T-cell (primary cell): ENCODE measurements around the gene MPV17. TPM values are rescaled to one million over a fixed set of nuclear protein-coding genes. Genes with fewer than 3 reads are reported as not detected.

ENCODE experiments used
- ATAC-seq, 4 experiments: fragments of 200-7000 bp in 3 of 4; fragments of 150-1000 bp in 1 of 4; cut with Tn5 transposase; replicated peaks in 1 of 4; 1 replicate in 3 of 4; 2 replicates in 1 of 4; pipeline ENCODE4 v1.10.0; 2021; ENCODE audit warnings: moderate library complexity in 3 of 4, mild to moderate bottlenecking in 2 of 4, moderate number of reproducible peaks in 1 of 4
- CTCF ChIA-PET, 2 donors: fragments of 300-600 bp; sonication (Branson Sonifier 250); formaldehyde crosslinking; loops; one replicate each; lab custom pipeline; 2022; ENCODE audit warnings: antibody characterized with exemption in 2 of 2; lab: Charles Lee
- POLR2A ChIA-PET, 2 donors: fragments of 300-600 bp; sonication (Branson Sonifier 250); formaldehyde crosslinking; loops; one replicate each; lab custom pipeline; 2022; ENCODE audit warnings: antibody characterized with exemption in 2 of 2; lab: Charles Lee
- DNase-seq, 35 experiments: peaks; one replicate each; pipeline versions ENCODE4 v3.0.0 to v3.0.0-alpha.2; 2013 to 2023
- H3K27ac ChIP-seq: one replicate; pipeline ENCODE4 v1.5.1; 2013; ENCODE audit warnings: low read length
- H3K27me3 ChIP-seq, 2 experiments: replicated peaks in 1 of 2; 1 replicate in 1 of 2; 2 replicates in 1 of 2; pipeline versions ENCODE4 v1.6.1 to v1.7.0; 2013; ENCODE audit warnings: low read length in 1 of 2, mixed read lengths in 1 of 2; ENCODE audit not compliant: control insufficient read depth in 2 of 2, insufficient read depth in 2 of 2; ENCODE audit errors: extremely low read depth in 1 of 2
- H3K36me3 ChIP-seq, 2 donors: 1 replicate in 1 of 2; 2 replicates in 1 of 2; pipeline versions ENCODE4 v1.6.1 to v1.7.0; 2013; ENCODE audit warnings: low read length in 1 of 2; ENCODE audit not compliant: control insufficient read depth in 2 of 2, insufficient read depth in 1 of 2; ENCODE audit errors: extremely low read depth in 1 of 2
- H3K4me1 ChIP-seq, 2 experiments: 1 replicate in 1 of 2; 2 replicates in 1 of 2; pipeline versions ENCODE4 v1.6.1 to v1.7.0; 2013; ENCODE audit warnings: low read length in 2 of 2, mixed read lengths in 1 of 2; ENCODE audit not compliant: insufficient read depth in 2 of 2, control insufficient read depth in 1 of 2; ENCODE audit errors: extremely low read depth in 1 of 2
- H3K4me3 ChIP-seq, 2 donors: 1 replicate in 1 of 2; 2 replicates in 1 of 2; pipeline versions ENCODE4 v1.5.1 to v1.7.0; 2013; ENCODE audit warnings: mild to moderate bottlenecking in 2 of 2, low read length in 1 of 2, moderate library complexity in 1 of 2; ENCODE audit not compliant: control insufficient read depth in 1 of 2; ENCODE audit errors: extremely low read depth in 1 of 2
- H3K9me3 ChIP-seq: 2 replicates; pipeline ENCODE4 v1.7.0; 2013
- H3K27ac Mint-ChIP-seq, 2 donors: one replicate each; pipeline ENCODE4 v1.8.0; 2020 to 2021; ENCODE audit warnings: mild to moderate bottlenecking in 2 of 2, mixed read lengths in 2 of 2
- H3K27me3 Mint-ChIP-seq, 2 donors: one replicate each; pipeline ENCODE4 v1.8.0; 2021 to 2022; ENCODE audit warnings: mixed read lengths in 2 of 2
- H3K36me3 Mint-ChIP-seq: one replicate; pipeline ENCODE4 v1.8.0; 2021; ENCODE audit warnings: mixed read lengths
- H3K4me1 Mint-ChIP-seq, 3 donors: one replicate each; pipeline ENCODE4 v1.8.0; 2020 to 2022; ENCODE audit warnings: mixed read lengths in 3 of 3, mild to moderate bottlenecking in 1 of 3
- H3K4me3 Mint-ChIP-seq, 3 donors: one replicate each; pipeline ENCODE4 v1.8.0; 2020 to 2022; ENCODE audit warnings: mild to moderate bottlenecking in 3 of 3, mixed read lengths in 3 of 3, moderate library complexity in 3 of 3
- H3K9me3 Mint-ChIP-seq, 3 donors: one replicate each; pipeline ENCODE4 v1.8.0; 2020 to 2022; ENCODE audit warnings: mixed read lengths in 3 of 3
- WGBS: methylation state at CpG from one replicate; pipeline ENCODE4 v1.1.5; 2013; ENCODE audit warnings: missing lambda C conversion rate; ENCODE audit not compliant: insufficient coverage; 5-methylcytosine and 5-hydroxymethylcytosine counted together
- total RNA-seq, 35 experiments: library from RNA in 6 of 35; stranded (reverse) in 6 of 35; fragments of 120-200 nt in 1 of 35; gene quantifications; one replicate each; pipeline versions ENCODE4 v1.2.1 to v1.2.4 and lab custom pipeline; 2013 to 2026

The MPV17 gene
- total RNA-seq, 5 donors from 2014 or later (not counting 1 experiment from before 2014, with no cell fraction given), result 64.5 to 99.1 (median 93.6) TPM

GRCh38 chr2:27284996-27285395 is 37.9 kb downstream of the MPV17 start:
- Histone ChIP-seq H3K36me3 (no peaks in the 10 kb centered on the region), H3K27me3 (peaks cover 2 to 25% of the 10 kb centered on the region in 2 experiments), H3K9me3 (no peaks in the 10 kb centered on the region), H3K27ac (no peak overlapping the region), H3K4me1 (no peaks in the 10 kb centered on the region), H3K4me3 (no peak overlapping the region)
- no CpG with 5 or more reads among the region's 1 CpG for WGBS
- ATAC-seq (no peak), DNase-seq (no peak)
- ChIA-PET POLR2A (no interaction called here), CTCF (interaction anchor here (0.6 kb wide), 3 partner anchors 13 to 120 kb away, joined by 3 to 7 read pairs (median 4); no protein-coding TSS in a partner anchor)
- Mint-ChIP-seq H3K27ac (no peak overlapping the region), H3K36me3 (no peaks in the 10 kb centered on the region), H3K27me3 (peaks cover 14 to 29% of the 10 kb centered on the region in 2 donors), H3K9me3 (no peaks in the 10 kb centered on the region), H3K4me3 (no peak overlapping the region), H3K4me1 (peaks cover under 1 to 2% (median 1%) of the 10 kb centered on the region in 3 donors)

GRCh38 chr2:27282892-27283291 is 40.0 kb downstream of the MPV17 start:
- H3K9me3 Mint-ChIP-seq, result no peaks in the 10 kb centered on the region
- no peaks in the 10 kb centered on the region for H3K9me3 ChIP-seq
- peaks cover 2 to 6% (median 2%) of the 10 kb centered on the region in 3 donors for H3K4me1 Mint-ChIP-seq
- CTCF ChIA-PET, result interaction anchor here (1.0 to 1.1 kb wide), 2 partner anchors 321 kb away, joined by 3 read pairs; no protein-coding TSS in a partner anchor
- peaks cover 0 to 2% of the 10 kb centered on the region in 2 experiments for H3K4me1 ChIP-seq
- ATAC-seq, result no peak
- no peaks in the 10 kb centered on the region for H3K36me3 ChIP-seq
- peaks cover 2 to 28% of the 10 kb centered on the region in 2 experiments for H3K27me3 ChIP-seq
- no peak for DNase-seq
- WGBS, result 71% methylated on average over 4 of the region's 5 CpGs
- H3K4me3 ChIP-seq, result no peak overlapping the region
- H3K27ac ChIP-seq, result no peak overlapping the region
- POLR2A ChIA-PET, result no interaction called here
- no peaks in the 10 kb centered on the region for H3K36me3 Mint-ChIP-seq
- peaks cover 21 to 33% of the 10 kb centered on the region in 2 donors for H3K27me3 Mint-ChIP-seq
- H3K4me3 Mint-ChIP-seq, result no peak overlapping the region
- H3K27ac Mint-ChIP-seq, result no peak overlapping the region

- Mint-ChIP-seq H3K4me1 (peaks cover 2 to 6% (median 2%) of the 10 kb centered on the region in 3 donors), H3K4me3 (no peak within 1 kb of the TSS), H3K36me3 (no peaks in the 10 kb centered on the region), H3K27ac (no peak within 1 kb of the TSS), H3K9me3 (no peaks in the 10 kb centered on the region), H3K27me3 (peaks cover 25 to 37% of the 10 kb centered on the region in 2 donors)
- Histone ChIP-seq H3K27me3 (peaks cover 2 to 30% of the 10 kb centered on the region in 2 experiments), H3K27ac (no peak within 1 kb of the TSS), H3K4me1 (peaks cover 0 to 2% of the 10 kb centered on the region in 2 experiments), H3K9me3 (no peaks in the 10 kb centered on the region), H3K36me3 (no peaks in the 10 kb centered on the region), H3K4me3 (no peak within 1 kb of the TSS)
- ChIA-PET POLR2A (no interaction called here), CTCF (interaction anchor here (0.6 to 1.0 kb wide), 2 partner anchors 11 to 320 kb away, joined by 3 read pairs; no protein-coding TSS in a partner anchor)
- WGBS, result 81% methylated on average over 4 of the region's 5 CpGs
- ATAC-seq, result no peak
- DNase-seq, result no peak
These were observed 40.9 kb downstream of the MPV17 start, which contains the start of gene TRIM54 for GRCh38 chr2:27281855-27282559. TRIM54 (plus strand) TSS chr2:27282429; CDS start chr2:27282732, 303 bp downstream.

- Histone ChIP-seq H3K36me3 (no peaks in the 10 kb centered on the region), H3K4me3 (no peak overlapping the region), H3K27ac (no peak overlapping the region), H3K27me3 (peaks cover 2 to 30% of the 10 kb centered on the region in 2 experiments), H3K9me3 (no peaks in the 10 kb centered on the region), H3K4me1 (peaks cover 0 to 2% of the 10 kb centered on the region in 2 experiments)
- Mint-ChIP-seq H3K4me1 (peaks cover 2 to 6% (median 2%) of the 10 kb centered on the region in 3 donors), H3K27ac (no peak overlapping the region), H3K4me3 (no peak overlapping the region), H3K36me3 (no peaks in the 10 kb centered on the region), H3K9me3 (no peaks in the 10 kb centered on the region), H3K27me3 (peaks cover 27 to 36% of the 10 kb centered on the region in 2 donors)
- DNase-seq, result no peak
- WGBS, result 50% methylated on average over 2 of the region's 3 CpGs
- no peak for ATAC-seq
- POLR2A ChIA-PET, result no interaction called here
- CTCF ChIA-PET, result interaction anchor here in 1 of 2 donors (0.6 kb wide), 1 partner anchor 19 kb away, joined by 6 read pairs; no protein-coding TSS in a partner anchor
These were observed 41.5 kb downstream of the MPV17 start for GRCh38 chr2:27281442-27281841.

- H3K4me3 ChIP-seq, result no peak overlapping the region
- no peak for DNase-seq
- H3K36me3 Mint-ChIP-seq, result no peaks in the 10 kb centered on the region
- H3K4me1 ChIP-seq, result peaks cover 0 to 2% of the 10 kb centered on the region in 2 experiments
- H3K4me3 Mint-ChIP-seq, result no peak overlapping the region
- no peaks in the 10 kb centered on the region for H3K36me3 ChIP-seq
- peaks cover 29 to 35% of the 10 kb centered on the region in 2 donors for H3K27me3 Mint-ChIP-seq
- ChIA-PET POLR2A (no interaction called here), CTCF (interaction anchor here (0.6 to 1.6 kb wide), 4 partner anchors 19 to 191 kb away, joined by 3 to 8 read pairs (median 4); no protein-coding TSS in a partner anchor)
- no peaks in the 10 kb centered on the region for H3K9me3 ChIP-seq
- no peak for ATAC-seq
- H3K4me1 Mint-ChIP-seq, result peaks cover 2 to 6% (median 2%) of the 10 kb centered on the region in 3 donors
- H3K9me3 Mint-ChIP-seq, result no peaks in the 10 kb centered on the region
- peaks cover 2 to 30% of the 10 kb centered on the region in 2 experiments for H3K27me3 ChIP-seq
- no peak overlapping the region for H3K27ac Mint-ChIP-seq
- WGBS, result 66% methylated on average over 2 of the region's 3 CpGs
- H3K27ac ChIP-seq, result no peak overlapping the region
These were observed 42.1 kb downstream of the MPV17 start for GRCh38 chr2:27280826-27281225.

GRCh38 chr2:27278010-27278409 is 44.9 kb downstream of the MPV17 start:
- Mint-ChIP-seq H3K4me1 (peaks cover 2 to 6% (median 2%) of the 10 kb centered on the region in 3 donors), H3K27ac (no peak overlapping the region), H3K9me3 (no peaks in the 10 kb centered on the region), H3K36me3 (no peaks in the 10 kb centered on the region), H3K4me3 (no peak overlapping the region), H3K27me3 (peaks cover 29 to 40% of the 10 kb centered on the region in 2 donors)
- no CpG with 5 or more reads among the region's 1 CpG for WGBS
- Histone ChIP-seq H3K4me1 (peaks cover 0 to 2% of the 10 kb centered on the region in 2 experiments), H3K9me3 (no peaks in the 10 kb centered on the region), H3K27ac (no peak overlapping the region), H3K27me3 (peaks cover 2 to 31% of the 10 kb centered on the region in 2 experiments), H3K36me3 (no peaks in the 10 kb centered on the region), H3K4me3 (no peak overlapping the region)
- DNase-seq (no peak), ATAC-seq (no peak)
- POLR2A ChIA-PET, result interaction anchor here in 1 of 2 donors (0.7 kb wide), 1 partner anchor 185 kb away, joined by 11 read pairs; no protein-coding TSS in a partner anchor
- CTCF ChIA-PET, result interaction anchor here (1.0 to 2.9 kb wide), 2 partner anchors 169 to 317 kb away, joined by 4 to 40 read pairs; no protein-coding TSS in a partner anchor
